Right lung (tissue), 5 donors: Measurements from ENCODE around the gene SERHL2. TPM values are rescaled to one million over a fixed set of nuclear protein-coding genes. Genes with fewer than 3 reads are reported as not detected.
"Not testable (repeated sequence)": the region's sequence is repeated elsewhere in the genome, so short reads cannot be mapped to it uniquely, and the experiment has no call there.

Experiments used
- DNase-seq, 2 donors: peaks; one replicate each; pipeline ENCODE4 v3.0.0-alpha.2; 2013
- polyA plus RNA-seq, 5 donors: library from polyadenylated mRNA; unstranded; fragments of 120-200 nt; gene quantifications; one replicate each; pipeline versions ENCODE4 v1.2.1 to v1.2.3, GENCODE V29; 2013; ENCODE audit warnings: inconsistent platforms in 1 of 5, low replicate concordance in 1 of 5; ENCODE audit not compliant: insufficient read length in 5 of 5, insufficient read depth in 1 of 5

SERHL2 gene
- polyA plus RNA-seq, 5 donors = 5.8 to 11.8 (median 7.2) TPM

- DNase-seq = no peak
Observed at GRCh38 chr22:42602470-42602869, 48.7 kb downstream of the SERHL2 start.

GRCh38 chr22:42603427-42603826 lies 49.7 kb downstream of the SERHL2 start:
- DNase-seq = no peak

- DNase-seq = no peak
Observed at GRCh38 chr22:42604403-42604802, 50.6 kb downstream of the SERHL2 start.

GRCh38 chr22:42607641-42608040 lies 53.9 kb downstream of the SERHL2 start:
- DNase-seq = not testable (repeated sequence)

GRCh38 chr22:42608136-42608822 lies 54.5 kb downstream of the SERHL2 start:
- peak; percentile 64 to 68 for DNase-seq

- DNase-seq = no peak
Observed at GRCh38 chr22:42608823-42609361, 55.1 kb downstream of the SERHL2 start.

- DNase-seq = peak; percentile 65 to 72
Observed at GRCh38 chr22:42610186-42610585, 56.4 kb downstream of the SERHL2 start.

- no peak for DNase-seq
Observed at GRCh38 chr22:42611051-42611450, 57.3 kb downstream of the SERHL2 start.

- no peak for DNase-seq
Observed at GRCh38 chr22:42612336-42612735, 58.6 kb downstream of the SERHL2 start.

- DNase-seq = no peak
Observed at GRCh38 chr22:42613872-42614301, 60.1 kb downstream of the SERHL2 start.

- DNase-seq = peak; percentile 99
Observed at GRCh38 chr22:42614312-42615091, 60.7 kb downstream of the SERHL2 start, which contains the start of gene POLDIP3. POLDIP3 (minus strand) TSS chr22:42614883; CDS start chr22:42614857, 26 bp downstream.

- DNase-seq = peak; percentile 94 to 97
Observed at GRCh38 chr22:42615092-42615859, 61.5 kb downstream of the SERHL2 start.

- not testable (repeated sequence) for DNase-seq
Observed at GRCh38 chr22:42615860-42616175, 62.1 kb downstream of the SERHL2 start.

- DNase-seq = no peak
Observed at GRCh38 chr22:42617155-42617983, 63.6 kb downstream of the SERHL2 start.

- no peak for DNase-seq
Observed at GRCh38 chr22:42619261-42620063, 65.7 kb downstream of the SERHL2 start.

GRCh38 chr22:42620084-42620483 lies 66.3 kb downstream of the SERHL2 start:
- no peak for DNase-seq

GRCh38 chr22:42621505-42622002 lies 67.8 kb downstream of the SERHL2 start:
- DNase-seq = no peak

GRCh38 chr22:42622061-42622710 lies 68.4 kb downstream of the SERHL2 start:
- no peak for DNase-seq

- DNase-seq = no peak
Observed at GRCh38 chr22:42623301-42623751, 69.6 kb downstream of the SERHL2 start.
